Vagina (tissue), 2 donors: ENCODE measurements around the gene PHKA1. TPM values are rescaled to one million over a fixed set of nuclear protein-coding genes. Genes with fewer than 3 reads are reported as not detected.

Experiments
- DNase-seq, 2 donors: peaks; one replicate each; pipeline ENCODE4 v3.0.0-alpha.2; 2017; ENCODE audit errors: extremely low spot score in 2 of 2
- H3K27ac ChIP-seq: fragments of 200-600 bp; sonication (generic); one replicate; pipeline ENCODE4 v1.5.1; 2019
- H3K27me3 ChIP-seq: fragments of 200-600 bp; sonication (generic); one replicate; pipeline ENCODE4 v1.5.1; 2019
- H3K36me3 ChIP-seq, 2 donors: fragments of 200-600 bp; sonication (generic); one replicate each; pipeline ENCODE4 v1.5.1; 2017 to 2019
- H3K4me1 ChIP-seq: fragments of 200-600 bp; sonication (generic); one replicate; pipeline ENCODE4 v1.5.1; 2019
- H3K4me3 ChIP-seq, 2 donors: fragments of 200-600 bp; sonication (generic); 1 replicate in 1 of 2; 2 replicates in 1 of 2; pipeline ENCODE4 v1.5.1; 2016 to 2019
- H3K9me3 ChIP-seq: fragments of 200-600 bp; sonication (generic); one replicate; pipeline ENCODE4 v1.5.1; 2019
- CTCF ChIP-seq, 3 experiments: fragments of 450-650 bp in 2 of 3; fragments of 200-600 bp in 1 of 3; sonication (generic) in 1 of 3; IDR thresholded peaks; one replicate each; pipeline ENCODE4 v1.5.1; 2017 to 2019; ENCODE audit warnings: antibody characterized with exemption in 3 of 3, mild to moderate bottlenecking in 2 of 3, moderate library complexity in 2 of 3
- POLR2A ChIP-seq, 2 donors: fragments of 450-650 bp; IDR thresholded peaks; one replicate each; pipeline ENCODE4 v1.6.1; 2017; ENCODE audit warnings: antibody characterized with exemption in 2 of 2, mild to moderate bottlenecking in 2 of 2, moderate library complexity in 2 of 2
- POLR2AphosphoS5 ChIP-seq, 2 donors: sonication (generic); formaldehyde crosslinking; IDR thresholded peaks; one replicate each; pipeline ENCODE4 v1.9.0; 2017; ENCODE audit warnings: antibody characterized with exemption in 2 of 2, mild to moderate bottlenecking in 2 of 2, low read depth in 1 of 2; ENCODE audit not compliant: insufficient read depth in 1 of 2
- intact Hi-C: fragments of 100-400 bp; cut with DNase I; formaldehyde crosslinking; loops from one replicate; pipeline ENCODE4 v1.15.1; 2023
- total RNA-seq: library from RNA; depleted of rRNA; stranded (reverse); fragments of >200 nt; gene quantifications from one replicate; pipeline ENCODE4 v1.2.3, GENCODE V29; 2016

PHKA1 gene
- total RNA-seq, 1 donor from 2014 or later: 5.2 TPM

- H3K4me1 ChIP-seq: no peaks in the 10 kb centered on the region
- no peak overlapping the region for H3K27ac ChIP-seq
- TF ChIP-seq POLR2AphosphoS5 (IDR thresholded peaks at IDR 0.05; ENCODE audit: insufficient read depth in 1 of 2, low read depth in 1 of 2): no peak
- TF ChIP-seq CTCF (IDR thresholded peaks at IDR 0.05): no peak
- TF ChIP-seq POLR2A (IDR thresholded peaks at IDR 0.05): no peak
- no peak for DNase-seq
- no peak overlapping the region for H3K4me3 ChIP-seq
- intact Hi-C loops: no loop called here
- no peaks in the 10 kb centered on the region for H3K36me3 ChIP-seq
- H3K27me3 ChIP-seq: no peaks in the 10 kb centered on the region
- no peaks in the 10 kb centered on the region for H3K9me3 ChIP-seq
Observed at GRCh38 chrX:72705814-72706213, 8.3 kb downstream of the PHKA1 start.

GRCh38 chrX:72705111-72705510, 9.0 kb downstream of the PHKA1 start:
- intact Hi-C loops: no loop called here
- DNase-seq: no peak
- Histone ChIP-seq H3K36me3 (no peaks in the 10 kb centered on the region), H3K4me1 (no peaks in the 10 kb centered on the region), H3K4me3 (no peak overlapping the region), H3K9me3 (no peaks in the 10 kb centered on the region), H3K27me3 (no peaks in the 10 kb centered on the region), H3K27ac (no peak overlapping the region)
- TF ChIP-seq POLR2AphosphoS5 (IDR thresholded peaks at IDR 0.05; ENCODE audit: insufficient read depth in 1 of 2, low read depth in 1 of 2) (no peak), CTCF (IDR thresholded peaks at IDR 0.05) (no peak), POLR2A (IDR thresholded peaks at IDR 0.05) (no peak)

DNA sequence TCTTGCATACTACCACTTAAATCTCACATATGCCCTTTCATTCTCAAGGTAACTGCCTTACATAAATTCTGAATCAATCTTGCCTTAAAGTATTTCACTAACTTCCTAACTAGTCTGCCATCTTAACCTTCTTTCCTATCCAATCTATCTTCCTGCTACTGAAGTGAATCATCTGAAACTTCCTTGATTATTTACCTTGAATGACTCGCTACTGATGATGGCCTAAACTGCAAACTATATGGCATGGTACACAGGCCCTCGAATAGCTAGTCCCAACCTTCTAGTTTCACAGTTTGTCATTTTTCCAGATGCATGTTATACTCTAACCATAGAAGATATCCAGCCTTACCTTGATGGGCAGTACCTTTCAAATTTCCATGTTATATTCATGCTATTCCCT, 19.9 kb downstream of the PHKA1 start:
- TF ChIP-seq CTCF (IDR thresholded peaks at IDR 0.05) (no peak), POLR2A (IDR thresholded peaks at IDR 0.05) (no peak)

GRCh38 chrX:72693477-72693876, 20.6 kb downstream of the PHKA1 start:
- TF ChIP-seq CTCF (IDR thresholded peaks at IDR 0.05): no peak
- no peaks in the 10 kb centered on the region for H3K9me3 ChIP-seq

More for the DNA sequence above, 19.9 kb downstream of the PHKA1 start:
- intact Hi-C loops: no loop called here
- no peak for DNase-seq
- Histone ChIP-seq H3K36me3 (no peaks in the 10 kb centered on the region), H3K4me3 (no peak overlapping the region), H3K27me3 (no peaks in the 10 kb centered on the region), H3K9me3 (no peaks in the 10 kb centered on the region), H3K27ac (no peak overlapping the region), H3K4me1 (no peaks in the 10 kb centered on the region)

GRCh38 chrX:72687396-72687795, 26.7 kb downstream of the PHKA1 start:
- no peaks in the 10 kb centered on the region for H3K36me3 ChIP-seq
- intact Hi-C loops: no loop called here
- H3K4me1 ChIP-seq: no peaks in the 10 kb centered on the region
- DNase-seq: no peak
- H3K27ac ChIP-seq: no peak overlapping the region
- no peaks in the 10 kb centered on the region for H3K27me3 ChIP-seq
- no peaks in the 10 kb centered on the region for H3K9me3 ChIP-seq
- TF ChIP-seq POLR2AphosphoS5 (IDR thresholded peaks at IDR 0.05; ENCODE audit: insufficient read depth in 1 of 2, low read depth in 1 of 2) (no peak), CTCF (IDR thresholded peaks at IDR 0.05) (no peak), POLR2A (IDR thresholded peaks at IDR 0.05) (no peak)
- no peak overlapping the region for H3K4me3 ChIP-seq

More at GRCh38 chrX:72693477-72693876, 20.6 kb downstream of the PHKA1 start:
- Histone ChIP-seq H3K4me3 (no peak overlapping the region), H3K36me3 (no peaks in the 10 kb centered on the region), H3K27ac (no peak overlapping the region), H3K27me3 (no peaks in the 10 kb centered on the region), H3K4me1 (no peaks in the 10 kb centered on the region)
- DNase-seq: no peak
- intact Hi-C loops: no loop called here
